B cell (primary cell): Measurements from ENCODE around the gene PLXNB2. TPM values are rescaled to one million over a fixed set of nuclear protein-coding genes. Genes with fewer than 3 reads are reported as not detected.

ENCODE experiments used
- ATAC-seq: fragments of 200-7000 bp; cut with Tn5 transposase; one replicate; pipeline ENCODE4 v1.10.0; 2021; ENCODE audit warnings: low read depth, mild to moderate bottlenecking, moderate number of reproducible peaks, moderate library complexity
- CTCF ChIA-PET: fragments of 350-600 bp; sonication (Branson Sonifier 250); formaldehyde crosslinking; loops from one replicate; lab custom pipeline; 2021; ENCODE audit warnings: antibody characterized with exemption, inconsistent platforms; lab: Charles Lee
- POLR2A ChIA-PET: fragments of 350-600 bp; sonication (Branson Sonifier 250); formaldehyde crosslinking; loops from one replicate; lab custom pipeline; 2021; ENCODE audit warnings: antibody characterized with exemption; lab: Charles Lee
- DNase-seq: peaks from one replicate; pipeline ENCODE4 v3.0.0; 2013
- H2AFZ ChIP-seq: 2 replicates; pipeline ENCODE4 v1.6.1; 2012; ENCODE audit warnings: mild to moderate bottlenecking, low read depth, low read length; ENCODE audit not compliant: insufficient read depth, poor library complexity, severe bottlenecking
- H3K27ac ChIP-seq, 2 donors: 1 replicate in 1 of 2; 2 replicates in 1 of 2; pipeline ENCODE4 v1.5.1; 2012 to 2013; ENCODE audit warnings: low read length in 2 of 2, mild to moderate bottlenecking in 2 of 2, moderate library complexity in 1 of 2
- H3K27me3 ChIP-seq, 4 experiments: fragments of 200-600 bp in 1 of 4; sonication (generic) in 1 of 4; replicated peaks in 1 of 4; 1 replicate in 2 of 4; 2 replicates in 2 of 4; pipeline versions ENCODE4 v1.6.1 to v1.7.0; 2013 to 2016; ENCODE audit warnings: low read length in 3 of 4, mild to moderate bottlenecking in 2 of 4, mixed read lengths in 1 of 4, moderate library complexity in 1 of 4; ENCODE audit not compliant: insufficient read depth in 4 of 4, control insufficient read depth in 3 of 4; ENCODE audit errors: control extremely low read depth in 1 of 4
- H3K36me3 ChIP-seq, 2 experiments: replicated peaks in 1 of 2; 1 replicate in 1 of 2; 2 replicates in 1 of 2; pipeline versions ENCODE4 v1.6.1 to v1.7.1; 2013; ENCODE audit warnings: low read length in 1 of 2; ENCODE audit not compliant: insufficient read depth in 2 of 2, control insufficient read depth in 1 of 2; ENCODE audit errors: control extremely low read depth in 1 of 2, extremely low read depth in 1 of 2
- H3K4me1 ChIP-seq, 2 donors: fragments of 200-600 bp in 1 of 2; sonication (generic) in 1 of 2; 1 replicate in 1 of 2; 2 replicates in 1 of 2; pipeline versions ENCODE4 v1.5.1 to v1.6.1; 2013 to 2017; ENCODE audit warnings: low read length in 2 of 2; ENCODE audit not compliant: control insufficient read depth in 2 of 2, insufficient read depth in 2 of 2
- H3K4me2 ChIP-seq: replicated peaks from 2 replicates; pipeline ENCODE3; 2012; ENCODE audit warnings: mild to moderate bottlenecking, low read depth, low read length; ENCODE audit not compliant: poor library complexity, severe bottlenecking
- H3K4me3 ChIP-seq, 5 experiments: fragments of 200-600 bp in 1 of 5; sonication (generic) in 1 of 5; 1 replicate in 3 of 5; 2 replicates in 2 of 5; pipeline versions ENCODE4 v1.5.1 to v1.7.0; 2011 to 2016; ENCODE audit warnings: low read length in 4 of 5, mild to moderate bottlenecking in 4 of 5, low read depth in 2 of 5, control low read depth in 1 of 5, moderate library complexity in 1 of 5; ENCODE audit not compliant: insufficient read depth in 1 of 5; ENCODE audit errors: control extremely low read depth in 1 of 5, extremely low read depth in 1 of 5
- H3K79me2 ChIP-seq: fragments of 200-600 bp; sonication (generic); one replicate; pipeline ENCODE4 v1.6.0; 2016; ENCODE audit warnings: low read length; ENCODE audit not compliant: control insufficient read depth, insufficient read depth
- H3K9ac ChIP-seq: fragments of 200-600 bp; sonication (generic); 2 replicates; pipeline ENCODE4 v1.6.1; 2017; ENCODE audit warnings: mild to moderate bottlenecking, low read length, moderate library complexity
- H3K9me3 ChIP-seq, 3 donors: one replicate each; pipeline versions ENCODE4 v1.6.1 to v1.7.1; 2013; ENCODE audit warnings: low read length in 2 of 3; ENCODE audit not compliant: control insufficient read depth in 2 of 3, insufficient read depth in 1 of 3; ENCODE audit errors: control extremely low read depth in 1 of 3
- H4K20me1 ChIP-seq: 2 replicates; pipeline ENCODE4 v1.6.0; 2012; ENCODE audit warnings: mild to moderate bottlenecking, low read length; ENCODE audit not compliant: insufficient read depth, control insufficient read depth, poor library complexity, severe bottlenecking
- H3K27ac Mint-ChIP-seq: one replicate; pipeline ENCODE4 v1.8.0; 2021; ENCODE audit warnings: mixed read lengths
- H3K27me3 Mint-ChIP-seq: one replicate; pipeline ENCODE4 v1.8.0; 2021; ENCODE audit warnings: mixed read lengths
- H3K4me1 Mint-ChIP-seq: one replicate; pipeline ENCODE4 v1.8.0; 2021; ENCODE audit warnings: mixed read lengths
- H3K4me3 Mint-ChIP-seq: one replicate; pipeline ENCODE4 v1.8.0; 2021; ENCODE audit warnings: mixed read lengths
- H3K9me3 Mint-ChIP-seq: one replicate; pipeline ENCODE4 v1.8.0; 2022; ENCODE audit warnings: mixed read lengths; ENCODE audit not compliant: insufficient read depth
- EZH2 ChIP-seq: IDR thresholded peaks from 2 replicates; pipeline ENCODE4 v1.6.1; 2012; ENCODE audit warnings: borderline replicate concordance, low read depth, mild to moderate bottlenecking, moderate library complexity, low read length; ENCODE audit not compliant: insufficient read depth, poor library complexity, severe bottlenecking
- WGBS: methylation state at CpG from one replicate; pipeline ENCODE4 v1.1.5; 2013; ENCODE audit warnings: missing lambda C conversion rate; ENCODE audit not compliant: insufficient coverage; 5-methylcytosine and 5-hydroxymethylcytosine counted together
- intact Hi-C: fragments of 100-400 bp; cut with micrococcal nuclease; formaldehyde crosslinking; loops from one replicate; pipeline ENCODE4 v1.10.0; 2022
- polyA plus RNA-seq: library from polyadenylated mRNA; depleted of rRNA; stranded (reverse); fragments of >200 nt; gene quantifications from 2 replicates; pipeline ENCODE4 v1.2.3, GENCODE V29; 2012
- total RNA-seq, 2 donors: library from RNA; stranded (reverse); fragments of 120-200 nt in 1 of 2; gene quantifications; 1 replicate in 1 of 2; 2 replicates in 1 of 2; pipeline versions ENCODE4 v1.2.3 to v1.2.4, GENCODE V29; 2013 to 2022
- TF ChIP-seq, protein P1 (sequence below): fragments of 200-600 bp; IDR thresholded peaks from one replicate; pipeline ENCODE4 v1.8.0; 2022; ENCODE audit warnings: antibody characterized with exemption, mild to moderate bottlenecking

Gene PLXNB2
- total and polyA plus RNA-seq, 2 donors (not counting 1 experiment from before 2014, with no cell fraction given) = 5.2 to 31.4 TPM

GRCh38 chr22:50250249-50250554, 57.2 kb downstream of the PLXNB2 start:
- no peak for DNase-seq
- 90% methylated on average over 11 of the region's 11 CpGs for WGBS
- no peak overlapping the region for H3K27ac ChIP-seq
- no peaks in the 10 kb centered on the region for H3K9me3 ChIP-seq
- Mint-ChIP-seq H3K27me3 (no peaks in the 10 kb centered on the region), H3K4me1 (peaks cover 24% of the 10 kb centered on the region), H3K27ac (peak overlapping the region; percentile 76), H3K4me3 (peak overlapping the region; percentile 86), H3K9me3 (no peaks in the 10 kb centered on the region)
- no peak overlapping the region for H2AFZ ChIP-seq
- H4K20me1 ChIP-seq = peaks cover 42% of the 10 kb centered on the region
- TF ChIP-seq, protein P1, sequence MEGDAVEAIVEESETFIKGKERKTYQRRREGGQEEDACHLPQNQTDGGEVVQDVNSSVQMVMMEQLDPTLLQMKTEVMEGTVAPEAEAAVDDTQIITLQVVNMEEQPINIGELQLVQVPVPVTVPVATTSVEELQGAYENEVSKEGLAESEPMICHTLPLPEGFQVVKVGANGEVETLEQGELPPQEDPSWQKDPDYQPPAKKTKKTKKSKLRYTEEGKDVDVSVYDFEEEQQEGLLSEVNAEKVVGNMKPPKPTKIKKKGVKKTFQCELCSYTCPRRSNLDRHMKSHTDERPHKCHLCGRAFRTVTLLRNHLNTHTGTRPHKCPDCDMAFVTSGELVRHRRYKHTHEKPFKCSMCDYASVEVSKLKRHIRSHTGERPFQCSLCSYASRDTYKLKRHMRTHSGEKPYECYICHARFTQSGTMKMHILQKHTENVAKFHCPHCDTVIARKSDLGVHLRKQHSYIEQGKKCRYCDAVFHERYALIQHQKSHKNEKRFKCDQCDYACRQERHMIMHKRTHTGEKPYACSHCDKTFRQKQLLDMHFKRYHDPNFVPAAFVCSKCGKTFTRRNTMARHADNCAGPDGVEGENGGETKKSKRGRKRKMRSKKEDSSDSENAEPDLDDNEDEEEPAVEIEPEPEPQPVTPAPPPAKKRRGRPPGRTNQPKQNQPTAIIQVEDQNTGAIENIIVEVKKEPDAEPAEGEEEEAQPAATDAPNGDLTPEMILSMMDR = no peak
- TF ChIP-seq EZH2 = no peak
- ChIA-PET CTCF (interaction anchor here (1.0 to 3.8 kb wide), 11 partner anchors 8 to 371 kb away, joined by 3 to 52 read pairs (median 14); partner anchors contain the start of genes DENND6B, SCO2 and TYMP), POLR2A (interaction anchor here (1.2 to 3.1 kb wide), 2 partner anchors 44 to 371 kb away, joined by 4 to 12 read pairs; no protein-coding TSS in a partner anchor)
- no peaks in the 10 kb centered on the region for H3K27me3 ChIP-seq
- intact Hi-C loops = loop anchor here (5.0 kb wide), 1 partner anchor 332 kb away; the partner anchor contains the start of gene CHKB
- peaks cover 32% of the 10 kb centered on the region for H3K79me2 ChIP-seq
- H3K4me1 ChIP-seq = peaks cover 20 to 50% of the 10 kb centered on the region in 2 donors
- no peak for ATAC-seq
- peak overlapping the region; percentile 5 to 81 (median 79) for H3K4me3 ChIP-seq
- H3K36me3 ChIP-seq = peaks cover 0 to 29% of the 10 kb centered on the region in 2 experiments
- H3K9ac ChIP-seq = peak overlapping the region; percentile 79
- peak overlapping the region; percentile 95 for H3K4me2 ChIP-seq
